K562 (cell line): ENCODE results near the gene PYGM.

Experiments used
- POLR2AphosphoS5 ChIP-seq: IDR thresholded peaks from 2 replicates; pipeline ENCODE4 v1.6.1; 2011; ENCODE audit warnings: mild to moderate bottlenecking, low read depth, low read length, moderate library complexity; ENCODE audit not compliant: control insufficient read depth, insufficient read depth
- ZFX ChIP-seq: sonication (generic); formaldehyde crosslinking; IDR thresholded peaks from 2 replicates; pipeline ENCODE4 v1.8.0; 2022; ENCODE audit warnings: mild to moderate bottlenecking, missing genetic modification reagents, moderate library complexity
- TF ChIP-seq, protein P1 (sequence below): fragments of 450-650 bp; IDR thresholded peaks from 2 replicates; pipeline ENCODE4 v1.6.1; 2016; ENCODE audit warnings: low read depth

DNA sequence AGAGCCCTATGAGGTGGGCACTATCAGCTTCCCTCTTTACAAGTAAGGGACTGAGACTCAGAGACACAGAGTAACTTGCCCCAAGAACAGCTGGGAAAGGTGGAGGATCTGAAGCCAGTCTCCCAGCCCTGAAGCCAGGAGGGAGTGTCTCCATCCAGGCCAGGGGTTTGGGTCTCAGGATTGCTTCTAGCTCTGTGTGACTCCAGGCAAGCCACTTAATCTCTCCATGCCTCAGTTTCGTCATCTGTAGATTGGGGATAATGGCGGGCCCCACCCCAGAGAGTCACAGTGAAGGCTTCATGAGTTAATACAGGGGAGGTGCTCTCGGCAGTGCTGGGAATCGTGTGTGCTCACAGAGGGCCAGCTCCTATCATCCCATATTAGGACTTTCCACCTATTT, 32.7 kb upstream of the PYGM start:
- TF ChIP-seq, protein P1, sequence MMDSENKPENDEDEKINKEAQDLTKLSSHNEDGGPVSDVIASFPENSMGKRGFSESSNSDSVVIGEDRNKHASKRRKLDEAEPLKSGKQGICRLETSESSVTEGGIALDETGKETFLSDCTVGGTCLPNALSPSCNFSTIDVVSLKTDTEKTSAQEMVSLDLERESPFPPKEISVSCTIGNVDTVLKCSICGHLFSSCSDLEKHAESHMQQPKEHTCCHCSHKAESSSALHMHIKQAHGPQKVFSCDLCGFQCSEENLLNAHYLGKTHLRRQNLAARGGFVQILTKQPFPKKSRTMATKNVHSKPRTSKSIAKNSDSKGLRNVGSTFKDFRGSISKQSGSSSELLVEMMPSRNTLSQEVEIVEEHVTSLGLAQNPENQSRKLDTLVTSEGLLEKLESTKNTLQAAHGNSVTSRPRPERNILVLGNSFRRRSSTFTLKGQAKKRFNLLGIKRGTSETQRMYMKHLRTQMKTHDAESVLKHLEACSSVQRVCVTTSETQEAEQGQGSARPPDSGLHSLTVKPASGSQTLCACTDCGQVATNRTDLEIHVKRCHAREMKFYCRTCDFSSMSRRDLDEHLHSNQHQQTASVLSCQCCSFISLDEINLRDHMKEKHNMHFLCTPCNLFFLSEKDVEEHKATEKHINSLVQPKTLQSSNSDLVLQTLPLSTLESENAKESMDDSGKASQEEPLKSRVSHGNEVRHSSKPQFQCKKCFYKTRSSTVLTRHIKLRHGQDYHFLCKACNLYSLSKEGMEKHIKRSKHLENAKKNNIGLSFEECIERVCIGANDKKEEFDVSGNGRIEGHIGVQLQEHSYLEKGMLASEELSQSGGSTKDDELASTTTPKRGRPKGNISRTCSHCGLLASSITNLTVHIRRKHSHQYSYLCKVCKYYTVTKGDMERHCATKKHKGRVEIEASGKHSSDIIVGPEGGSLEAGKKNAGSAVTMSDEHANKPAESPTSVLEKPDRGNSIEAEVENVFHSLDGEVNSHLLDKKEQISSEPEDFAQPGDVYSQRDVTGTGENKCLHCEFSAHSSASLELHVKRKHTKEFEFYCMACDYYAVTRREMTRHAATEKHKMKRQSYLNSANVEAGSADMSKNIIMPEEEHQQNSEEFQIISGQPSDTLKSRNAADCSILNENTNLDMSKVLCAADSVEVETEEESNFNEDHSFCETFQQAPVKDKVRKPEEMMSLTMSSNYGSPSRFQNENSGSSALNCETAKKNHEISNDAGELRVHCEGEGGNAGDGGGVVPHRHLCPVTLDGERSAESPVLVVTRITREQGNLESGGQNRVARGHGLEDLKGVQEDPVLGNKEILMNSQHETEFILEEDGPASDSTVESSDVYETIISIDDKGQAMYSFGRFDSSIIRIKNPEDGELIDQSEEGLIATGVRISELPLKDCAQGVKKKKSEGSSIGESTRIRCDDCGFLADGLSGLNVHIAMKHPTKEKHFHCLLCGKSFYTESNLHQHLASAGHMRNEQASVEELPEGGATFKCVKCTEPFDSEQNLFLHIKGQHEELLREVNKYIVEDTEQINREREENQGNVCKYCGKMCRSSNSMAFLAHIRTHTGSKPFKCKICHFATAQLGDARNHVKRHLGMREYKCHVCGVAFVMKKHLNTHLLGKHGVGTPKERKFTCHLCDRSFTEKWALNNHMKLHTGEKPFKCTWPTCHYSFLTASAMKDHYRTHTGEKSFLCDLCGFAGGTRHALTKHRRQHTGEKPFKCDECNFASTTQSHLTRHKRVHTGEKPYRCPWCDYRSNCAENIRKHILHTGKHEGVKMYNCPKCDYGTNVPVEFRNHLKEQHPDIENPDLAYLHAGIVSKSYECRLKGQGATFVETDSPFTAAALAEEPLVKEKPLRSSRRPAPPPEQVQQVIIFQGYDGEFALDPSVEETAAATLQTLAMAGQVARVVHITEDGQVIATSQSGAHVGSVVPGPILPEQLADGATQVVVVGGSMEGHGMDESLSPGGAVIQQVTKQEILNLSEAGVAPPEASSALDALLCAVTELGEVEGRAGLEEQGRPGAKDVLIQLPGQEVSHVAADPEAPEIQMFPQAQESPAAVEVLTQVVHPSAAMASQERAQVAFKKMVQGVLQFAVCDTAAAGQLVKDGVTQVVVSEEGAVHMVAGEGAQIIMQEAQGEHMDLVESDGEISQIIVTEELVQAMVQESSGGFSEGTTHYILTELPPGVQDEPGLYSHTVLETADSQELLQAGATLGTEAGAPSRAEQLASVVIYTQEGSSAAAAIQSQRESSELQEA = no peak
- TF ChIP-seq POLR2AphosphoS5 = no peak
- TF ChIP-seq ZFX (CRISPR knock-in tag) = no peak
